ENCODE data around the gene PPP1R1B. TPM values are rescaled to one million over a fixed set of nuclear protein-coding genes. Genes with fewer than 3 reads are reported as not detected.

PPP1R1B gene
- total RNA-seq, 1 experiment from 2014 or later, result not detected

GRCh38 chr17:39641097-39641496 lies 14.3 kb downstream of the PPP1R1B start:
- Histone ChIP-seq H3K27me3 (no peaks in the 10 kb centered on the region), H3K9me3 (replicated peaks) (no peaks in the 10 kb centered on the region), H3K36me3 (no peaks in the 10 kb centered on the region), H3K27ac (no peak overlapping the region), H3K4me3 (no peak overlapping the region), H3K4me1 (peaks cover 4% of the 10 kb centered on the region; the same call in 1 of the 2 replicates)
- no peak for DNase-seq

- Histone ChIP-seq H3K27me3 (no peaks in the 10 kb centered on the region), H3K36me3 (no peaks in the 10 kb centered on the region), H3K9me3 (replicated peaks) (no peaks in the 10 kb centered on the region), H3K27ac (no peak overlapping the region), H3K4me3 (no peak overlapping the region), H3K4me1 (peaks cover 4% of the 10 kb centered on the region; the same call in 1 of the 2 replicates)
- no peak for DNase-seq
Observed at GRCh38 chr17:39641883-39642282, 15.1 kb downstream of the PPP1R1B start.

GRCh38 chr17:39642291-39643074 lies 15.7 kb downstream of the PPP1R1B start:
- no peak for DNase-seq
- no peaks in the 10 kb centered on the region for H3K36me3 ChIP-seq
- no peaks in the 10 kb centered on the region for H3K27me3 ChIP-seq
- H3K4me1 ChIP-seq, result peaks cover 4% of the 10 kb centered on the region; the same call in 1 of the 2 replicates
- no peak overlapping the region for H3K27ac ChIP-seq
- H3K9me3 ChIP-seq (replicated peaks), result no peaks in the 10 kb centered on the region
- no peak overlapping the region for H3K4me3 ChIP-seq

- Histone ChIP-seq H3K36me3 (no peaks in the 10 kb centered on the region), H3K27ac (no peak overlapping the region), H3K4me3 (no peak overlapping the region), H3K4me1 (no peaks in the 10 kb centered on the region), H3K9me3 (replicated peaks) (no peaks in the 10 kb centered on the region), H3K27me3 (no peaks in the 10 kb centered on the region)
- no peak for DNase-seq
Observed at GRCh38 chr17:39643271-39643670, 16.5 kb downstream of the PPP1R1B start.

- DNase-seq, result no peak
- Histone ChIP-seq H3K27ac (no peak overlapping the region), H3K4me1 (peaks cover 3% of the 10 kb centered on the region), H3K27me3 (no peaks in the 10 kb centered on the region), H3K9me3 (replicated peaks) (no peaks in the 10 kb centered on the region), H3K36me3 (no peaks in the 10 kb centered on the region), H3K4me3 (no peak overlapping the region)
Observed at GRCh38 chr17:39647256-39647655, 20.5 kb downstream of the PPP1R1B start.

- Histone ChIP-seq H3K4me3 (no peak overlapping the region), H3K27ac (no peak overlapping the region), H3K4me1 (peaks cover 13% of the 10 kb centered on the region), H3K9me3 (replicated peaks) (no peaks in the 10 kb centered on the region), H3K36me3 (no peaks in the 10 kb centered on the region), H3K27me3 (no peaks in the 10 kb centered on the region)
- no peak for DNase-seq
Observed at GRCh38 chr17:39648616-39649366, 22.0 kb downstream of the PPP1R1B start.

GRCh38 chr17:39650121-39650579 lies 23.4 kb downstream of the PPP1R1B start:
- H3K9me3 ChIP-seq (replicated peaks), result no peaks in the 10 kb centered on the region
- no peak overlapping the region for H3K4me3 ChIP-seq
- H3K27ac ChIP-seq, result no peak overlapping the region
- DNase-seq, result no peak
- H3K4me1 ChIP-seq, result peaks cover 13% of the 10 kb centered on the region
- H3K27me3 ChIP-seq, result no peaks in the 10 kb centered on the region
- H3K36me3 ChIP-seq, result no peaks in the 10 kb centered on the region

GRCh38 chr17:39651923-39652586 lies 25.3 kb downstream of the PPP1R1B start:
- no peaks in the 10 kb centered on the region for H3K36me3 ChIP-seq
- no peak overlapping the region for H3K4me3 ChIP-seq
- no peak overlapping the region for H3K27ac ChIP-seq
- H3K27me3 ChIP-seq, result no peaks in the 10 kb centered on the region
- DNase-seq, result no peak
- H3K9me3 ChIP-seq (replicated peaks), result no peaks in the 10 kb centered on the region
- peaks cover 13% of the 10 kb centered on the region for H3K4me1 ChIP-seq

GRCh38 chr17:39652587-39653315 lies 26.0 kb downstream of the PPP1R1B start:
- DNase-seq, result peak; percentile 64 to 74
- H3K4me1 ChIP-seq, result peaks cover 13% of the 10 kb centered on the region
- H3K4me3 ChIP-seq, result no peak overlapping the region
- H3K9me3 ChIP-seq (replicated peaks), result no peaks in the 10 kb centered on the region
- peak overlapping the region; percentile 15; the same call in 1 of the 2 replicates for H3K27ac ChIP-seq
- H3K27me3 ChIP-seq, result no peaks in the 10 kb centered on the region
- H3K36me3 ChIP-seq, result no peaks in the 10 kb centered on the region

GRCh38 chr17:39653316-39653661 lies 26.5 kb downstream of the PPP1R1B start:
- Histone ChIP-seq H3K4me3 (no peak overlapping the region), H3K36me3 (no peaks in the 10 kb centered on the region), H3K9me3 (replicated peaks) (no peaks in the 10 kb centered on the region), H3K27me3 (no peaks in the 10 kb centered on the region), H3K27ac (peak overlapping the region; percentile 15; the same call in 1 of the 2 replicates), H3K4me1 (peaks cover 13% of the 10 kb centered on the region)
- no peak for DNase-seq

- Histone ChIP-seq H3K4me3 (no peak overlapping the region), H3K36me3 (no peaks in the 10 kb centered on the region), H3K9me3 (replicated peaks) (no peaks in the 10 kb centered on the region), H3K27ac (no peak overlapping the region), H3K4me1 (peaks cover 13% of the 10 kb centered on the region), H3K27me3 (no peaks in the 10 kb centered on the region)
- DNase-seq, result peak; percentile 69 to 76
Observed at GRCh38 chr17:39653662-39654331, 27.0 kb downstream of the PPP1R1B start.

GRCh38 chr17:39655105-39655504 lies 28.4 kb downstream of the PPP1R1B start:
- no peaks in the 10 kb centered on the region for H3K9me3 ChIP-seq (replicated peaks)
- no peaks in the 10 kb centered on the region for H3K36me3 ChIP-seq
- H3K27ac ChIP-seq, result no peak overlapping the region
- no peak for DNase-seq
- H3K27me3 ChIP-seq, result no peaks in the 10 kb centered on the region
- H3K4me1 ChIP-seq, result peaks cover 23% of the 10 kb centered on the region
- no peak overlapping the region for H3K4me3 ChIP-seq

- no peak for DNase-seq
- Histone ChIP-seq H3K36me3 (0 out of 2 replicates have a peak, but pooled peaks cover 2% of the 10 kb centered on the region), H3K27ac (no peak overlapping the region), H3K4me1 (peaks cover 27% of the 10 kb centered on the region), H3K9me3 (replicated peaks) (no peaks in the 10 kb centered on the region), H3K27me3 (no peaks in the 10 kb centered on the region), H3K4me3 (no peak overlapping the region)
Observed at GRCh38 chr17:39658346-39658745, 31.6 kb downstream of the PPP1R1B start.

GRCh38 chr17:39658760-39659159 lies 32.0 kb downstream of the PPP1R1B start:
- Histone ChIP-seq H3K9me3 (replicated peaks) (no peaks in the 10 kb centered on the region), H3K4me1 (peaks cover 27% of the 10 kb centered on the region), H3K27ac (no peak overlapping the region; the same call in 1 of the 2 replicates), H3K4me3 (no peak overlapping the region), H3K27me3 (no peaks in the 10 kb centered on the region), H3K36me3 (0 out of 2 replicates have a peak, but pooled peaks cover 2% of the 10 kb centered on the region)
- no peak for DNase-seq

Measured in SJCRH30 (cell line).